Activated T-helper 1 cell treated with Interleukin-2 at 50 U/mL for 16 hours (primary cell): ENCODE data around the gene PTPRD.

Experiments
- DNase-seq: peaks from one replicate; pipeline ENCODE4 v3.0.0-alpha.2; 2020; ENCODE audit warnings: low read depth

PTPRD gene

DNA sequence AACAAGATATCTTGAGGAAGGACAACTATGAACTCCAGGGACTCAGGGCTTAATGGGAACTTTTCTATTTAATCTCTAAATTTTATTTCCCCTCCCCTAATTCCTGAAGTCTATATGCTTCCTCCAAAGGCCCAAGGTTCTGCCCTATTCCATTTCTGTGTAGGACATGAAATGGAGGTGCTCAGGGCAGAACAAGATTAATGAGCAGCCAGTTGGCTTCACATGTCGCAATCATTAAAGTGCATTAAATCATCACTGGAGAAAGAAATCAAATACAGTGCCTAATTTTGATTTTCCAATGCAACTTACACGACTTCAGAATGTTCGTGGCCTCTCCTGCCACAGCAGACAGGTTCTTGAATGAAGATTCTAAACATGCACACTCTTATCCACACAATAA is 862.1 kb downstream of the PTPRD start:
- no peak for DNase-seq

DNA sequence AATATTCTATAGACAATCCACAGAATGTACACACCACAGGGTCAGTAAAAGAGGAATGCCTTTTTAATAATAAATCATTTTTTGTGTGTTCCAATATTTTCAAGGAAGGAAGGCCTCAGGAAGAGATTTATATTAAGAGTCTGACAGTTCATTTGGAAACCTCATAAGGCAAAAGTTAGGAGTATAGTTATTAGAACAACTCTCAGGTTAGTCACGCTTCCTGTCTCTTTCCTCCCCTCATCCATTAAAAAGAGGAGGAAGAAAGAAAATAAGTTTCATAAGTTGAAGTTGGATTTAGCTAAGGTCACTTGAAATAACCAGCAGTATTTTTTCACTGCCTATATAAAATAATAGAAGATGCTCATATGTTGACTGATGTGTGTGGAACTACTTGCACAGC is 863.2 kb downstream of the PTPRD start:
- no peak for DNase-seq

DNA sequence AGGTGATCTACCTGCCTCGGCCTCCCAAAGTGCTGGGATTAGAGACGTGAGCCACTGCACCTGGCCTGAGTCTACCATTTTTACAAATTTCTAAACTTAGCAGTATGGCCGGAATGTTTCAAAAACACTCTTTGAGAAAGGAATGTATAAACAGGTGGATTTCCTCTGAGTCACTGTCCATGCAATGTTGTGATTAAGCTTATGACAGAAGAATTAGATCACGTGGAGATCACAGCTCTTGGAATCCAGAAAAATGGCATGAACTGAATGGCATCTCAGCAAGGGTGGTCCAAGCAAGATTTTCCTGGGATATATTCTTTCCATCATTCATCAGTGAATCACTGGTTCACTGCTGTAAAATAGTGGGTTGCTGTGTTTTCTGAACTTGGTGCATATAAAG is 865.0 kb downstream of the PTPRD start:
- no peak for DNase-seq

DNA sequence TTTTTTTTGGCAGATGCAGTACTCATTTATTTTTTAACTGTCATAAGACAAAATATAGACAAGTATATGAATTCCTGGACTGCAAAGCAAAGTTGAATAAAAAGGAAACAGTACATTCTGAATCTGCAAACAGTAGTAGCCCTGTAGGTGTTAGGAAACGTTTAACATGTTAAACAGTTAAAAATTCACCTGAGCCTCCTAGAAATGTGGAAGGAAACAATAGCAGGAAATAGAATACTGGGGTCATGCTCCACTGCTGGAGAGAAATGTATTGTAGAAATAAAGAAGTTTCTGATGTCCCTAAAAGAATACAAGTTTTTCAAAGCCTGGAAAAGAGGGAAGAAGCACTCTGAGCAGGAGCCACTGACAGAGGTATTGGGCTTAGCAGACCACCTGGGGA is 866.0 kb downstream of the PTPRD start:
- DNase-seq = no peak

DNA sequence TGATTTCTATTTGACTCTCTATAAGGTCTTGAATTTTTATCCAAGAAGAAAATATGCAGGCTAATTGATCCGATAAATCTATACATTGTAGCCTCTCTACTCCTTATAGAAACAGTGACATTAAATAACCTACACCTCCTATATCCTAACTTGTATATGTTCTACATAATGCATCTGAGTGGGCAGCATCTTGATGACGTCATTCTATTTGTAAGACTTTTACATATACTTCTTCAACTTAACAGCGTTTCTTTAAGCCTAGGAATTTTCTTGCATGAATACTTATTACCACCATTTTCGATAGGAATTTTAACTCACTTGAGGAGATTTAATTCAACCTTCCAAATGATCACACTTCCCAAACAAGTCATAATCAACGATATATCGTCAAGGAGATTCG is 869.0 kb downstream of the PTPRD start:
- DNase-seq = no peak

DNA sequence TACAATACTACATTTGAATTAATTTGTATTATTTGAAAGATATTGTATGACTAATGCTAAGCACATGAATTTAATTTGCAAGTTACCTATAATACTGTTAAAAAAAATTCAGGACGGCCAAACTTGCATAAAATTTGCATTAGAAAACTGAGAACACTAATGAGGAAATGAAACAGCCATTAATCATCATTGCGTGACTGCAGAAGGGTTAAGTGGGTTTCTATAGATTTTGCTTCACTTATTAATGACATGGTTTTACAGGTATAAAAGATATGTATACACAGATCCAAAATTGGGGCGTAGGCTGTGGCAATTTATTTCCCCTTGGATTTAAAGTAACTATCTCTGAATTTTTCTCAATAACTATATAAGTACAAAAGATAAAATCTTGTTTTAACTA is 882.6 kb downstream of the PTPRD start:
- no peak for DNase-seq

DNA sequence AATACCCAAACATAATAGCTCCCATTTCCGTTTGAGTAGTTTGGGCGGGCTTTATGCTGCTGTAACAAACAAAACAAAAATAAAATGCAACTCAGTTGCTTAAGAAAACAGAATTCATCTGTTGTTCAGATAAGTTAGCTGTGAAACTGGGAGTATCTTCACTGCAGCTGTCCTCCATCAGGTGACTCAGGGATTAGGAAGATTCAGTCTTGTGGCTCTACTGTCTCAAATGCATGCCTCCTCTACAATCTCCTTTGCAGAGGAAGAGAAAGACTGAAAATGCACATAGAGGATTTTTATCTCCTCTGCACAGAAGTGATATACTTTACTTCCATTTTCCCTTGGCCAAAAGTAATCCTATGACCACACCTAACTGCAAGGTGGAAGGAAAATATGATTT is 883.7 kb downstream of the PTPRD start:
- DNase-seq = no peak

DNA sequence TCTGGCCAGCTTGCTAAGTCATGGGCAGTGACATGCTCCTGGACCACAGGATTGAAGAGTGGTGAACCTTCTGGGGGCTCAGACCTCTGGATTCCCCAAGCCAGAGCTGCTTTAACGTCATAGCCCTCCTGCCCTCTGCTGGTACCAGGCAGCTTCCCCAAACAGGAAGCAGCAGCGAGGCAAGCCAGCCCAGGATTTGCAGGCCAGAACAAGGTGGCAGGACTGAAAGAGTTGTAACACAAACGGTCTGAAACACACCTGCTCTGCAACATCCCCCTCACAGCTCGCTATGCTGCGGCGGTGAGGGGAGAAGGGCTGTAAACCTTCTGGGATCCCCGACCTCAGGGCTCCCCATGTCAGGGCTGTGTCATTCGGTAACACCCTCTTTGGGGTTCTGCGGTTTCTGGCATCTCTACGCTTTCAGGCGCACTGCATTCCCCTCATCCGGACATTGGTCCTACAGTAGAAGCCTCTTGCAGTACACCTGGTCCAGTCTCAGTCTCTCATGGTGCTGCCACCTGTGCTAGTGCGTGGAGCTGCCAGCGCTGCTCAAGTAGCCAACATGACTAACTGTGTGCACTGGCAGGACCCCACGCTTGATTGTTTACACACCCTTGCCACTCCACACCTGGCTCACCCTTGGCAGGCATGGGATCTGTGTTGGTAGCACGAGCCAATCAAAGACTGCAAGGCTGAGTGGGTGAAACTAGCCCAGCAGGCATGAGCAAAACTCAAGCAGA is 893.3 kb downstream of the PTPRD start:
- no peak for DNase-seq

DNA sequence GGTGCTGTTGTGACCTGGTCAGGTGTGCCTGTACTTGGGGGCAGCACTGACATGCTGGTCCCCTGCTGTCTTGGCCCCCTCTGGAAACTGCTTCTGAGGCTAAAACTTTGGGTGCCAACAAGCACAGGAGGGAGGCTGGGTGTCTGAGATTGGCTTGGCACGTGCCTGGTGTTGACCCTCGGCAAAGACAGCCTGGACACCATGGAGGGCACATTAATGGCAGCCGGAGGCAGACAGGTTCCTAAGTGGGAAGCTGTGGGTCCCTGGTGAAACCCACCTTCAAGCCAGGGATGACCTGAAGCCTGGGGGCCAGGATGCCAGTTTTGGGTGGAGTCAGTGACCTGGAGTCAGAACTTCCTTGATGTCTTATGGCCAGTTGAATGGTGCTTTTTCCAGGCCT is 894.1 kb downstream of the PTPRD start:
- no peak for DNase-seq

DNA sequence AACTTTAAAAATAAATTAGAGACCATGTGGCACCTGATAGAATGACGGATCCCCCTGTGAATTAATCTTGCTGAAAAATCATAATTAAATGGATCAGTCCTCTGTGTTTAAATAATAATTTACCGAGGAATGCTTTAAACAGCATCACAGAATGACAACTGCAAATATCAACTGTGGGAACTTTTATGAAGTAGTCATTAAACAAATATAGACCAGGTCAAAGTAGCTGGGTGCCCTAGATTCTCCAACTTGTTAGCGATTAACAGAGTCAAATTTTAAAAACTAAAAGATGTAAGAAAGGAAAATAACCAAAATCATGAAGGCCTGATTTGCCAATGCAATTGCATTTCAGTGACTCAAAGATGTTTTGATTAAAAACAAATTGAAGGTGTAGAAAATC is 933.4 kb downstream of the PTPRD start:
- no peak for DNase-seq

DNA sequence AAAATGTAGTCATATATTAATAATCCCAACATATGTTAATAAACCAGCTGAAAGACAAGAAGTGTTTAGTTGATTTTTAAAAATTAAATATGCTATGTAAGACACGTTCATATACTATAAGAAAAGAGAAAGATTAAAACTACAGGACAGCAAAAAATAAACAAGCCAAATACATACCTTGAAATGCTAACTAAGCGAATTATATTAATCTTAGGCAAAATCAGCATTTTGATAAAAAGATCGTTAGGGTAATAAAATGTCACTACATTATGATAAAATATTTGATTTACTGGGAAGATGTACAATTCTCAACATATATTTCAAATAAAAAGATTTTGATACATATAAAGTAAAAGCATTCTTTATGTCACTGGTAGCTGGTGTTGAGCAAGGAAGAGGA is 938.3 kb downstream of the PTPRD start:
- no peak for DNase-seq

DNA sequence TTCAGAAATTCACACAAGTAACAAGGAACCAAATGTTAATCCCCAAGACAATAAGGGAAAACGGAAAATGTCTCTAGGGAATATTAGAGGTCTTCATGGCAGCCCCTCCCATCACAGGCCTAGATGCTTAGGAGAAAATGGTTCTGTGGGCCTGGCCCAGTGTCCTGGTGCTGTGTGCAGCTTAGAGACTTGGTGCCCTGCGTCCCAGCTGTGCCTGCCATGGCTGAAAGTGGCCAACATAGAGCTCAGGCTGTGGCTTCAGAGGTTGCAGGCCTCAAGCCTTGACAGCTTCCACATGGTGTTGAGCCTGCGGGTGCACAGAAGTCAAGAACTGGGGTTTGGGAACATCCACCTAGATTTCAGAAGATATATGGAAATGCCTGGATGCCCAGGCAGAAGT is 942.3 kb downstream of the PTPRD start:
- DNase-seq = no peak

DNA sequence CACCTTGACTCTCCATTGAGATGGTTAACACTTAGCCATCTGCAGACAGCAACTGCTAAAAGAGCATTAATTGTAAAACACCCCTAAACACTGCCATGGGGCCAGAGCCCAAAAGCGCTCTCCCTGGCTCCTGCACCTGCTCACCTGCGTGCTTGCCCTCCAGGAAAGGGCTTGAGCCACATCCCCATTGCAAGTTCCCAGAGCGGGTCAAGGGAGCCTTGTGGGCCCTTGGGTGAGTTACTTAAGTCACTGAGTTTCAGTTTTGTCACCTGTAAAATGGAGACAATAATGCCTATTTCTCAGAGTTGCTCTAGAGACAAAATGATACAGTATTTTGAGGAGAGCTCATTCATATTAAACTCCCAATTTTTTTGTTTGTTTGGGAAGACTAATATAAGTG is 967.8 kb downstream of the PTPRD start:
- DNase-seq = no peak

DNA sequence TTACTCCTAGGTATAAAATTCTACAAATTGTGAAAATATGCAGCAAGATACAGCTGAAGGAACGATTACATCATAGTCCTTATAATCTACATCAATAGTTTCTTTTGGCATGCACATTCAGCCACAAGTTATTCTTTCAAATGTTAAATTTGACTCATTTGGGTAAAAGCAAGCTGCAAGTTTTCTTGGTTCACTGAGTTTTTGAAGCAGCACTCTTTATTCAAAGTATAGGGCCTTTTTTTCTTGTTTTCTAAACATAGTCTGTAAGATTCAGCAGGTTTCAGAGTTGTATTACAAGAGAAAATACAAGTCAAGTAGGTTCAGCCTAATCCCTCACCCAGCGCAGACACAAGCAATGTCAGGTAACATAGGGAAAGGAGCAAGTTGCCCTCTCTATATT is 981.5 kb downstream of the PTPRD start:
- no peak for DNase-seq

DNA sequence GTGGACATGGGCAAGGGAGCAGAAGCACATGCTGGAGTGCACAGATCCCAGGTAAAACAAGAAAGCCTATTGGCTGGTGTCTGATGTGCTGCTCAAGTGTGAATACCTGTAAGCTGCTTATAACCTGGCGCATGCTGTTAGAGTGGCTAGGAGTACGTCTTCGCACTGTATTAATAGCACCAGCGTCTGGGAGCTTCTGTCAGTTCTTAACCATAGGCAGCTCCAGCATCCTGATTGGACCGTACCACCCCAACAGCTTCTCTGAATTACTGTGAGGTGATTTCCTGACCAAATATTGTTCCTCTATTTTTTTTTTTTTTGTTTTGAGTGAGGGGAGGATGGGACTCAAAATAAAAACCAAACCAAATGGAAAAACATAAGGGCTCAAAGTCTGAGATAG is 987.6 kb downstream of the PTPRD start:
- no peak for DNase-seq

DNA sequence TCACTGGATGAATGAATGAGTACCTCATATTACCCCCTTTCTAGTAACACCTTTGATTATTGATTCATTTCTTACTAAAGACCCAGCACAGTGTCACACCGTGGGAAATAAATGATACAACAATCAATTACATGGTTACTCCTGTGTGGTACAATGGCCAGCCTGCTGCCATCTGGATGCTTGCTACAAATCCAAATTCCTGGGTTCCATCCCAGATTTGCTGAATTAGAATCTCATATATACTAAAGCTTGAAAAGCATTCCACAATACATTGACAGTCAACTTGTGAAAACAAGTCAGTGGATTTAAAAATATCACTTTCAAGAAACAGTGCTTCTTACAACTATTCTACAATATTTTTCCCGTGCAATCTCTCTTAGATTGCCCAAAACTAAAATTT is 989.3 kb downstream of the PTPRD start:
- DNase-seq = no peak

DNA sequence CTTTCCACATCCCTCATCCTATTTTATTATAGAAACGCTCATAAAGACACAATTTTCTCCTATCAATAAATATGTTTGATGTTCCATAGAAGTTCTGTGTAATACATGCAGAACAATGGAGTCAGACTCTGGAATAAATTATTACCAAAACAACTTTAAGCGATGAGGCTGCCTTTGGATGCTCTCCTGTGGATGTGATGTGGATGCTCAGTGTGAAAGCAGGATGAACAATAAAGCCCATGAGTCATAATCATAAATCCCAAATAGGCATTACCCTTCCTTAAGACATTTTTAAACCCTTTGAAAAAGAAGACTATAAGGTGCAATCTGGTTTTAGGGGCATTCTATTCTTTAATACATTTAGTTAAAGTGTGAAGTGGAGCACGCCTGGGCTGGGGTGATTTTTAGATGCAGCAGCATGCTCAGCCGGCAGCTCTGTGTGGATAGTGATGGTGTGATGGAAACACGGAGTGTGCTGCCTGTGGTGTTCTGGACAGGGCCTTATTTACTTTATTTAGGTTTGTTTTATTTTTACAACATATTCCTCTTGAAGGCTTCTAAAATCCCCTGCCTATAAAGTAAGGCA is 991.4 kb downstream of the PTPRD start:
- no peak for DNase-seq

DNA sequence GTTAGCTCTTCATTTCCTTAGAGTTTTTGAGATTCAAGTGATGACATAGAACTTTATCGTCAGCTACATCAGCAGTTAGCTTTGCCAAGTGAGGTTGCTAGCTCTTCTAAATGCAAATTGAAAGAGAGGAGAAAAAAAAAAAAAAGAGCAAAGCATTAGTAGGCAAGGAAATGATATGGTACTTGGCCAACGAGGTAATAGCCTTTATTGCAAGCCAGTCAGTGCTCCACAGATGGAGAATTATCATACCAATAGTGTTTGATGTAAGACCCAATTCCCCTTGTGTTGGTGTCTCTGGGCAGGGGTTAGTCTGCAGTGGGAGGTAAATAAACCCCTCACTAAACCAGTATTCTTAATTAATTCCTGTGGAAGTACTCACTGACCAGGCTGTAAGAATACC is 992.1 kb downstream of the PTPRD start:
- DNase-seq = no peak

DNA sequence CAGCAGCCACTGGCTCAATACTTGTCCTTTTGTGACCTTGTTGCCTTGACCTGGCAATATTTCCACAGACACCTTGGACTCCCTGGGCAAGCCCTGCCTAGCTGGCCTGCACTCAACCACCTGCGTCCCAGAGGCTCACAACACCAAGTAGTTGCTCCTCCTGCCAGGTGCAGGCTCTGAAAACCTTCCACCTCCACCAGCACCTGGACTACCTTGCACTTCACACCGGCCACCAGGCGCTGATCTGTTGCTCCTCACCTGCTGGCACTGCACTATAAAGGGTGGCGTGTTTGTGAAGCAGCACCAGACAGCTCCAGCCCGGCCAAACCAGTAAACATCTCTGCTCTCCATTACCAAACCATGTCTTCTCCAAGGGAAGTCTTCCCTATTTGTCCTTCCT is 997.7 kb downstream of the PTPRD start:
- no peak for DNase-seq

DNA sequence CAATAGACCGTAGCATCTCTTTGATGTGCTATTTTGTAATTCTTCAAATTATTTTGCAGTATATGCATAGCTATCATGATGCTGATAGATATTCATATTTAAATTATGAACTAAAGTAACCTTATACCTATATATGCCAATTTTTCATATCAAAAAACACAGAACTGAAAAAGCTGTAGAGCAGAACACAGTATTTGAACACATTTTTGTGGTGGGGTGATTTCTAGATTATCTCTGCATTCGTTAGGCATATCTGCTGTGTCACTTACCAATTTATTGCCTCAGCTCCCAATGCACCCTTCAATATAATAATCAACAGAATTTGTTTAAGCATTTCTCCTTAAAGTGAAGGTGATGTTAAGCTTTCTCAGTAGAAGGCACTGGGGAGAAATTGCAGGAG is 998.2 kb downstream of the PTPRD start:
- DNase-seq = no peak

DNA sequence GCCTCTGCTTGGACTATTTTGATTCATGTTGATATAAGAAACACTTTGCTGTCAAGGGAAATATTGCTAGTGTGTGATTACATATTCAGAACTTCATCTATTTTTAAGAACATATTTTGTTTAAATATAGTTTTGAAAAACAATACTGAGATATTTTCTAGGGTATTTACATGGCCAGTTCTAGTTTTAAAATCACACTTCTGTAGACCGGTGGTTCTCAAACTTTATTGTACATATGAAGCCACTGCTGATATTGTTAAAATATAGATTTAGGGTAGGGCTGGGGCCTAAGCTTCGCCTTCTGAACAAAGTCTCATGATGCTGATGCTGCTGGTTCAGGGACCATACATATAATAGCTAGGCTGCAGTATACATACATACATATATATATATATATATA is 1000.0 kb downstream of the PTPRD start:
- no peak for DNase-seq

DNA sequence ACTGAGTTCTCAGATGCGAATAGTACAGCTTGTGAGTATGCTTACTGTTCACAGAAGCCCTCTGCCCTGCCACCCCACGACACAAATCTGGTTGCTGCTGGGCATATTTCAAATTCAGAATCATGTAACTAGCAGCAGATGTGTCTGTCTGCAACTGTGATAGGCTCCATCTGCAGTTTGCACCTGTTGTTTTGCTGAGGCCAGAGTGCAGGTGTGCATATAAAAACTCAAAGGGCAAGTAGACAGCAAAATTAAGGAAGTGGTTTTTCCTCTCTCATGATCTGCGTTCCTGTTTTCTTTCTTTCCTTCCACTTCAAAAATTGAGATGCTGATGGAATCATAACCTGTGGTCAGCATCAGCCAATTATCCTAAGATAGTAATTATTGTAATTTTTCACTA is 1000.5 kb downstream of the PTPRD start:
- no peak for DNase-seq

DNA sequence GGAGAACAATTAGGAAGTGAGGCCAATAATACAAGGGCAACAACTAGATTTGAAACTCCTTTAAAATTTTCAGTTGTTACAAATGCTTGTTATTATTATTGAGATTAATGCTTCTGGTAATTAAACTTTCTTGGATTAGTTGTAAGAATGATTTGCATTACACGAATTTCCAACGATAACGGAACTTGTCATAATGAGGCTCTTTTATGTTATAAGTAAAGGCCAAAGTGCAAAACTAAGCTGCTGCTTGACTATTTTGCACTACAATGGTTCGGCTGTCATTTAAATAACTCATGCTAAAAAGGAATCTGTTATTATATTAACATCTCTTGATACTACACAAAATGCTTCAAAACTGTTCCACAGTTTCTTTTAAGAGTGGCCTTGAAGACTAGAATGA is 1007.1 kb downstream of the PTPRD start:
- no peak for DNase-seq

DNA sequence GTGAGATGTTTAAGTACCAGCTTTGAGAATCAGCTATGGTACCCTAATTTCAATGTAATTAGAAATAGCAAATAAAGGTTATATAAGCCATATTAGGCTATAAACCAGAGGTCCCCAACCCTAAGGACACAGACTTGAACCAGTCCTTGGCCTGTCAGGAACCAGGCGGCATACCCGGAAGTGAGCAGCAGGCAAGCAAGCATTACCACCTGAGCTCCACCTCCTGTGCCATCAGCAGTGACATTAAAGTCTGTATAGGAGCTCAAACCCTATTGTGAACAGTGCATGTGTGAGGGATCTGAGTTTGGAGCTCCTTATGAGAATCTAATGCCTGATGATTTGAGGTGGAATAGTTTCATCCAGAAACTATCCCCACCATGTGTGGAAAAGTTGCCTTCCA is 1009.5 kb downstream of the PTPRD start:
- no peak for DNase-seq
